ENCODE results near the gene CAPZB.

Gene CAPZB

DNA sequence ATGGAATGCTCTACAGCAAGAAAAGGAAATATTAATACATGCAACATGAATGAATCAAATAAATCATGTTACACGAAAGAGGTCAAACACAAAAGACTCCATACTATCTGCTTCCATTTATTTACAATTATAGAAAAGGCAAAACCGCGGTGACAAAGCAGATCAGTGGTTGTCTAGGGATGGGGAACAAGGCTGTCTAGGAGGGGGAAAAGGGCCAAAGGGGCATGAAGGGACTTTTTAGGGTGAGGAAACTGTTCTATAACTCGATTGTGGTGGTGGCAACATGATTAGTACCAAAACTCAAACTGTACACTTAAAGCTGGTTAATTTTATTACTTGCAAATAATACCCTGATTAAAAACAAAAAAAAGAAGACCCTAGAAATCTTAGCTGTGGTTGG is 20.6 kb downstream of the CAPZB start:
- TF ChIP-seq FOXP2 (optimal IDR thresholded peaks at IDR 0.05; ENCODE audit: borderline replicate concordance, extremely low read depth, extremely low read length, insufficient read depth): no peak
- TF ChIP-seq TAF1 (IDR thresholded peaks at IDR 0.05; ENCODE audit: borderline replicate concordance, insufficient read depth, low read length): no peak
- TF ChIP-seq, protein P1, sequence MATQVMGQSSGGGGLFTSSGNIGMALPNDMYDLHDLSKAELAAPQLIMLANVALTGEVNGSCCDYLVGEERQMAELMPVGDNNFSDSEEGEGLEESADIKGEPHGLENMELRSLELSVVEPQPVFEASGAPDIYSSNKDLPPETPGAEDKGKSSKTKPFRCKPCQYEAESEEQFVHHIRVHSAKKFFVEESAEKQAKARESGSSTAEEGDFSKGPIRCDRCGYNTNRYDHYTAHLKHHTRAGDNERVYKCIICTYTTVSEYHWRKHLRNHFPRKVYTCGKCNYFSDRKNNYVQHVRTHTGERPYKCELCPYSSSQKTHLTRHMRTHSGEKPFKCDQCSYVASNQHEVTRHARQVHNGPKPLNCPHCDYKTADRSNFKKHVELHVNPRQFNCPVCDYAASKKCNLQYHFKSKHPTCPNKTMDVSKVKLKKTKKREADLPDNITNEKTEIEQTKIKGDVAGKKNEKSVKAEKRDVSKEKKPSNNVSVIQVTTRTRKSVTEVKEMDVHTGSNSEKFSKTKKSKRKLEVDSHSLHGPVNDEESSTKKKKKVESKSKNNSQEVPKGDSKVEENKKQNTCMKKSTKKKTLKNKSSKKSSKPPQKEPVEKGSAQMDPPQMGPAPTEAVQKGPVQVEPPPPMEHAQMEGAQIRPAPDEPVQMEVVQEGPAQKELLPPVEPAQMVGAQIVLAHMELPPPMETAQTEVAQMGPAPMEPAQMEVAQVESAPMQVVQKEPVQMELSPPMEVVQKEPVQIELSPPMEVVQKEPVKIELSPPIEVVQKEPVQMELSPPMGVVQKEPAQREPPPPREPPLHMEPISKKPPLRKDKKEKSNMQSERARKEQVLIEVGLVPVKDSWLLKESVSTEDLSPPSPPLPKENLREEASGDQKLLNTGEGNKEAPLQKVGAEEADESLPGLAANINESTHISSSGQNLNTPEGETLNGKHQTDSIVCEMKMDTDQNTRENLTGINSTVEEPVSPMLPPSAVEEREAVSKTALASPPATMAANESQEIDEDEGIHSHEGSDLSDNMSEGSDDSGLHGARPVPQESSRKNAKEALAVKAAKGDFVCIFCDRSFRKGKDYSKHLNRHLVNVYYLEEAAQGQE (IDR thresholded peaks at IDR 0.05; ENCODE audit: insufficient read depth in 1 of 2, low read depth in 2 of 2, low read length in 2 of 2): no peak
- no peak for TF ChIP-seq POLR2AphosphoS5 (IDR thresholded peaks at IDR 0.05; ENCODE audit: low read depth, low read length)
- no peak for TF ChIP-seq SIN3A (IDR thresholded peaks at IDR 0.05; ENCODE audit: borderline replicate concordance, insufficient read depth, low read length)

DNA sequence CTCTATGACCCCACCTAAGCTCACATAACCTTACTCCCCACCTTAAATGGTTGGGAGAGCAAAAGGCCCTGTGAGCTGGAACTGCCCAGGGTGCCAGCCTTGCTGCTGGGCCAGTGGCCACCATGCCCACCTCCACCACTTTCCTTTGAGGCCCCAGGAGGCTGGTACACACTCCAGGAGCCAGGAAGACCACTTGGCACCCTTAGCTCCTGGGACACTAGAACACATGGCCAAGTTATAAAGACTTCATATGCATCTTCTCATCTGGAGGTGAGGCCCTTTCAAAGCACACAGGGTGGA is 21.9 kb downstream of the CAPZB start:
- TF ChIP-seq SIN3A (IDR thresholded peaks at IDR 0.05; ENCODE audit: borderline replicate concordance, insufficient read depth, low read length): no peak
- TF ChIP-seq POLR2AphosphoS5 (IDR thresholded peaks at IDR 0.05; ENCODE audit: low read depth, low read length): no peak
- TF ChIP-seq FOXP2 (optimal IDR thresholded peaks at IDR 0.05; ENCODE audit: borderline replicate concordance, extremely low read depth, extremely low read length, insufficient read depth): no peak
- TF ChIP-seq, protein P1 (IDR thresholded peaks at IDR 0.05; ENCODE audit: insufficient read depth in 1 of 2, low read depth in 2 of 2, low read length in 2 of 2): no peak
- TF ChIP-seq TAF1 (IDR thresholded peaks at IDR 0.05; ENCODE audit: borderline replicate concordance, insufficient read depth, low read length): no peak

DNA sequence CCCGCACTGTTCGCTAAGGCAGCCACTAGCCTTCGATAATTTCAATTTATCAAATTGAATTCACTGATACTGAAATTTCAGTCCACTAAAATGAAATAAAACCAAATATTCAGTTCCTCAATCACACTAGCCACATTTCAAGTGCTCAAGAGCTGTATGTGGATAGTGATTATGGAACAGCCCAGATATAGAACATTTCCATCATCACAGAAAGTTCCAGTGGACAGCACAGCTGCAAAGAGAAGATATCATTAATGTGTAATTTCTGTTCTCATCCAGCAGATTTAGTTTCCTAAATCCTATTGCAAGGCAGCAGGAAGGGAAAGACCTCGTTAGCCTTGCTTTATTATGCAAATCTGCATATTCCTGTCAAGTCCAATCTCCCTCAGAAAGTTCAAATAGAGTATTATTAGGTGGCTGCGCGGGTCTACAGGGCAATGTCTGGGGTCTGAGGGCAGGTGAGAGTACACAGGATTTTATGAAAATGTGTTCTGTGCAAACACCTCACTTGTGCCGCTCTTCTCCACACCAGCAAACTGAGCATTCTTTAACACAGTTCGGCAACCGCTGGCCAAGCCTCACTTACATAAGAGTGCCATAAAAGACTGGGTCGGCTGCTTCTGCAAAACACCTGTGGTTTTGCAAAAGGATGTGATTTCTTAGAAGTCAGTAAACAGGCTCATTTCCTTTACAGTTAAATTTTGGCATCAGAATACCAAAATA is 22.4 kb downstream of the CAPZB start:
- TF ChIP-seq SIN3A (IDR thresholded peaks at IDR 0.05; ENCODE audit: borderline replicate concordance, insufficient read depth, low read length) (no peak), TAF1 (IDR thresholded peaks at IDR 0.05; ENCODE audit: borderline replicate concordance, insufficient read depth, low read length) (no peak), FOXP2 (optimal IDR thresholded peaks at IDR 0.05; ENCODE audit: borderline replicate concordance, extremely low read depth, extremely low read length, insufficient read depth) (no peak), POLR2AphosphoS5 (IDR thresholded peaks at IDR 0.05; ENCODE audit: low read depth, low read length) (no peak)
- TF ChIP-seq, protein P1 (IDR thresholded peaks at IDR 0.05; ENCODE audit: insufficient read depth in 1 of 2, low read depth in 2 of 2, low read length in 2 of 2): no peak

DNA sequence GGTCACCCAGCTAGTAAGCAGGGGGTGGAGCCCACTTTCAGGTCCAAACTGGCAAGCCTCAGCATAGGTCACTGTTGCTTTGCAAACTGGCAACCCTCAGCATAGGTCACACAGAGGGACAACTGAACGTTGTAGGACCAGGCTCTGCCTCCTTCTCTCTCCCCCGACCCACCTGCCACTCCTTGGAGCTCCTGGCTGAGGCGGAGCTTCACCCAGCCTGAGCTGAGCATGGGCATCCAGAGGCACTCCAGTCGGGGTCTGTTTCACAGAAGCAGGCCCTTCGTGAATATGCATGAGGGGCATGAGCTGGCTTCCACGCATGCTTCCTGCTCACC is 24.2 kb downstream of the CAPZB start:
- no peak for TF ChIP-seq POLR2AphosphoS5 (IDR thresholded peaks at IDR 0.05; ENCODE audit: low read depth, low read length)
- TF ChIP-seq TAF1 (IDR thresholded peaks at IDR 0.05; ENCODE audit: borderline replicate concordance, insufficient read depth, low read length): no peak
- TF ChIP-seq FOXP2 (optimal IDR thresholded peaks at IDR 0.05; ENCODE audit: borderline replicate concordance, extremely low read depth, extremely low read length, insufficient read depth): no peak
- TF ChIP-seq, protein P1 (IDR thresholded peaks at IDR 0.05; ENCODE audit: insufficient read depth in 1 of 2, low read depth in 2 of 2, low read length in 2 of 2): no peak
- TF ChIP-seq SIN3A (IDR thresholded peaks at IDR 0.05; ENCODE audit: borderline replicate concordance, insufficient read depth, low read length): no peak
